ENCODE data around the gene ABCC5.

DNA sequence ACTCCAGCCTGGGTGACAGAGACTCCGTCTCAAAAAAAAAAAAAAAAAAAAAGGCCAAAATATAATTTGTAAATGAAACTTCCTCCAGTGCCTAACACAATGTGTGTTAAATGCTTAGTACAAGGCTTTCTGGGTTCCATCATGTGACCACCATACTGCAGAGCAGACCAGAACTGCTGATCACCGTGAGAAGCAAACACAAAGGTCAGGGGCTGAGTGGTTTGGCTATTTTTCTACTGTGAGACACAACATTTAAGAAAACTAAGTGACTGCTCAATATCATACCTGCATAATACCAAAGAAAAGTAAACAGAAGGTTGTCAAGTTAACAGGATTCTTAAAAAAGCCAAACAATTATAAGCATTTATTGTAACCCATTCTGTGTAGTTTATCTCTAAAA, 13.2 kb downstream of the ABCC5 start:
- TF ChIP-seq, protein P1, sequence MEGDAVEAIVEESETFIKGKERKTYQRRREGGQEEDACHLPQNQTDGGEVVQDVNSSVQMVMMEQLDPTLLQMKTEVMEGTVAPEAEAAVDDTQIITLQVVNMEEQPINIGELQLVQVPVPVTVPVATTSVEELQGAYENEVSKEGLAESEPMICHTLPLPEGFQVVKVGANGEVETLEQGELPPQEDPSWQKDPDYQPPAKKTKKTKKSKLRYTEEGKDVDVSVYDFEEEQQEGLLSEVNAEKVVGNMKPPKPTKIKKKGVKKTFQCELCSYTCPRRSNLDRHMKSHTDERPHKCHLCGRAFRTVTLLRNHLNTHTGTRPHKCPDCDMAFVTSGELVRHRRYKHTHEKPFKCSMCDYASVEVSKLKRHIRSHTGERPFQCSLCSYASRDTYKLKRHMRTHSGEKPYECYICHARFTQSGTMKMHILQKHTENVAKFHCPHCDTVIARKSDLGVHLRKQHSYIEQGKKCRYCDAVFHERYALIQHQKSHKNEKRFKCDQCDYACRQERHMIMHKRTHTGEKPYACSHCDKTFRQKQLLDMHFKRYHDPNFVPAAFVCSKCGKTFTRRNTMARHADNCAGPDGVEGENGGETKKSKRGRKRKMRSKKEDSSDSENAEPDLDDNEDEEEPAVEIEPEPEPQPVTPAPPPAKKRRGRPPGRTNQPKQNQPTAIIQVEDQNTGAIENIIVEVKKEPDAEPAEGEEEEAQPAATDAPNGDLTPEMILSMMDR (optimal IDR thresholded peaks at IDR 0.05 in 1 of 3, IDR thresholded peaks at IDR 0.05 in 1 of 3, conservative IDR thresholded peaks at IDR 0.05 in 1 of 3; ENCODE audit: extremely low read depth in 1 of 3, insufficient read depth in 2 of 3, low read length in 3 of 3): no peak
- no peak for TF ChIP-seq EZH2 (IDR thresholded peaks at IDR 0.05; ENCODE audit: low read length)

Data from keratinocyte (primary cell).